Kidney (tissue), 14 donors: ENCODE results near the gene TMTC1. TPM values are rescaled to one million over a fixed set of nuclear protein-coding genes. Genes with fewer than 3 reads are reported as not detected.

Experiments used
- DNase-seq, 5 donors: peaks; one replicate each; pipeline ENCODE4 v3.0.0-alpha.2; 2013 to 2020
- FAIRE-seq: peaks from 2 replicates; lab custom pipeline; 2012; peaks lifted over from hg19 to GRCh38; lab: Jason Lieb, UNC
- H3K27ac ChIP-seq, 2 donors: one replicate each; pipeline ENCODE4 v1.7.0; 2013; ENCODE audit warnings: low read depth in 2 of 2, low read length in 2 of 2, inconsistent platforms in 1 of 2
- H3K27me3 ChIP-seq: one replicate; pipeline ENCODE4 v1.7.1; 2013; ENCODE audit warnings: low read length, inconsistent platforms; ENCODE audit not compliant: control insufficient read depth, insufficient read depth
- H3K36me3 ChIP-seq, 3 donors: one replicate each; pipeline versions ENCODE4 v1.7.0 to v1.7.1; 2013; ENCODE audit warnings: low read length in 3 of 3, control low read depth in 1 of 3, inconsistent platforms in 1 of 3; ENCODE audit not compliant: insufficient read depth in 3 of 3, control insufficient read depth in 2 of 3
- H3K4me1 ChIP-seq, 3 donors: one replicate each; pipeline versions ENCODE4 v1.7.0 to v1.7.1; 2013; ENCODE audit warnings: low read length in 3 of 3, inconsistent platforms in 1 of 3, low read depth in 1 of 3; ENCODE audit not compliant: control insufficient read depth in 2 of 3, insufficient read depth in 2 of 3
- H3K4me3 ChIP-seq, 3 donors: one replicate each; pipeline versions ENCODE4 v1.7.0 to v1.8.1; 2013; ENCODE audit warnings: low read length in 3 of 3, control low read depth in 1 of 3, inconsistent platforms in 1 of 3
- H3K9ac ChIP-seq, 3 donors: one replicate each; pipeline versions ENCODE4 v1.7.0 to v1.7.1; 2013; ENCODE audit warnings: low read length in 3 of 3, control low read depth in 1 of 3, inconsistent platforms in 1 of 3
- H3K9me3 ChIP-seq, 3 donors: one replicate each; pipeline versions ENCODE4 v1.7.0 to v1.7.1; 2013; ENCODE audit warnings: low read length in 3 of 3, control low read depth in 1 of 3, inconsistent platforms in 1 of 3; ENCODE audit not compliant: control insufficient read depth in 2 of 3, insufficient read depth in 1 of 3
- intact Hi-C: fragments of 100-400 bp; cut with DNase I; formaldehyde crosslinking; loops from one replicate; pipeline ENCODE4 v1.11.1; 2022
- polyA plus RNA-seq: library from polyadenylated mRNA; stranded (reverse); fragments of 350-450 nt; fragmentation: Illumina TruSeq; extraction: RNeasy Lipid Tissue Mini Kit (QIAGEN cat#74804); gene quantifications from one replicate; pipeline ENCODE4 v1.2.3, GENCODE V29; 2014; ENCODE audit warnings: low read depth, low replicate concordance; ENCODE audit not compliant: insufficient read depth
- total RNA-seq: library from RNA; stranded (reverse); fragmentation: NEBNext Ultra II Directional; extraction: Animal tissue kit (Norgen Biotek cat#: 25700); gene quantifications from one replicate; pipeline ENCODE4 v1.2.1, GENCODE V29; 2021
- TF ChIP-seq, protein P1 (sequence below): IDR thresholded peaks from 3 replicates; pipeline ENCODE4 v1.5.1; 2012; ENCODE audit warnings: mild to moderate bottlenecking, moderate library complexity, borderline replicate concordance; ENCODE audit not compliant: insufficient read depth; ENCODE audit errors: extremely low read depth
- donor health status: control.
- donor health status: control.
- donor health status: control.
- donor health status: control.
- donor health status: control.
- donor health status: DM: yes; HTN: yes; CAD: no.
- donor health status: Normal renal cell carcinoma (clear cell type).

The TMTC1 gene
- total and polyA plus RNA-seq, 2 donors from 2014 or later, result 10.9 to 58.8 TPM

DNA sequence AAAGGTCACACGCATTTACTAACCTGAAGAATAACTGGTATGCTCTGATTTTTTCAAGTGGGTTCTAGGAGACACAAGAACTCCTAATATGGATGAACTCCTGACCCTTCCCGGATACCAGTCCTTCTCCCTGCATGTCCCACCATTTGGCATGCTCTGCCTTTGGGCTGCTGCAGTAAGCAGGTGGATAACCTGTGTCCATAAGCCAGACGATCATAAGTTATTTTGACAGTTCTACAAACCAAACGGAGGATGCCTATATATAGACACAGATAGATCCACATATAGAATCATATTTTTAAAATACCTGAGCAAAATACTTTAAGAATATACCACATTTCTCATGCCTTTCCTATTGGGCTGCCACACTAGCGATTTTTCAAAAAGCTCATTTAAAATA lies 49.4 kb downstream of the TMTC1 start:
- TF ChIP-seq, protein P1, sequence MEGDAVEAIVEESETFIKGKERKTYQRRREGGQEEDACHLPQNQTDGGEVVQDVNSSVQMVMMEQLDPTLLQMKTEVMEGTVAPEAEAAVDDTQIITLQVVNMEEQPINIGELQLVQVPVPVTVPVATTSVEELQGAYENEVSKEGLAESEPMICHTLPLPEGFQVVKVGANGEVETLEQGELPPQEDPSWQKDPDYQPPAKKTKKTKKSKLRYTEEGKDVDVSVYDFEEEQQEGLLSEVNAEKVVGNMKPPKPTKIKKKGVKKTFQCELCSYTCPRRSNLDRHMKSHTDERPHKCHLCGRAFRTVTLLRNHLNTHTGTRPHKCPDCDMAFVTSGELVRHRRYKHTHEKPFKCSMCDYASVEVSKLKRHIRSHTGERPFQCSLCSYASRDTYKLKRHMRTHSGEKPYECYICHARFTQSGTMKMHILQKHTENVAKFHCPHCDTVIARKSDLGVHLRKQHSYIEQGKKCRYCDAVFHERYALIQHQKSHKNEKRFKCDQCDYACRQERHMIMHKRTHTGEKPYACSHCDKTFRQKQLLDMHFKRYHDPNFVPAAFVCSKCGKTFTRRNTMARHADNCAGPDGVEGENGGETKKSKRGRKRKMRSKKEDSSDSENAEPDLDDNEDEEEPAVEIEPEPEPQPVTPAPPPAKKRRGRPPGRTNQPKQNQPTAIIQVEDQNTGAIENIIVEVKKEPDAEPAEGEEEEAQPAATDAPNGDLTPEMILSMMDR, result no peak
- Histone ChIP-seq H3K9me3 (no peaks in the 10 kb centered on the region), H3K4me3 (no peak overlapping the region), H3K9ac (no peak overlapping the region), H3K27ac (no peak overlapping the region), H3K36me3 (no peaks in the 10 kb centered on the region), H3K4me1 (no peaks in the 10 kb centered on the region), H3K27me3 (no peaks in the 10 kb centered on the region)
- FAIRE-seq, result no peak
- no peak for DNase-seq
- intact Hi-C loops, result no loop called here

DNA sequence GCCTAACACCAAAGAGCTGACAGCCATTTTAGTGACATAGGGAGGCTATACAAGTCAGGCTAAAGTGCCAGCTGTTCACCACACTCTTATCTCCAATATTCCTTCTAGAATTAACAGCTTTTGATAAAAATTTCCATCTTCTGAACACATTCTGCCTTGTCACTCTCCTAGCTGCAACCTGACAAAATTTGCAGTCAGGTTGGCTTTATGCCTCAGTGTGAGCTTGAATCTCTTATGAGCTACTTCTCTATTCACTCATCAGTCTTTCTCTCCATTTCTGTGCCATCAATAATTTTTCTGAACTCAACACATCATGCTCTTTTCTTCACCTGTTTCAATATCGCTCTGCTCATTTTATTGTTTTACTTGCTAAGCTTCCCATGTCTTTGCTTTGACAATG lies 50.2 kb downstream of the TMTC1 start:
- H3K27me3 ChIP-seq, result no peaks in the 10 kb centered on the region
- intact Hi-C loops, result no loop called here
- DNase-seq (no peak), FAIRE-seq (no peak)
- H3K9ac ChIP-seq, result no peak overlapping the region
- no peak overlapping the region for H3K27ac ChIP-seq
- TF ChIP-seq, protein P1, result no peak
- H3K4me3 ChIP-seq, result no peak overlapping the region
- H3K9me3 ChIP-seq, result no peaks in the 10 kb centered on the region
- H3K4me1 ChIP-seq, result peaks cover 0 to under 1% (median 0%) of the 10 kb centered on the region in 3 donors
- H3K36me3 ChIP-seq, result no peaks in the 10 kb centered on the region

DNA sequence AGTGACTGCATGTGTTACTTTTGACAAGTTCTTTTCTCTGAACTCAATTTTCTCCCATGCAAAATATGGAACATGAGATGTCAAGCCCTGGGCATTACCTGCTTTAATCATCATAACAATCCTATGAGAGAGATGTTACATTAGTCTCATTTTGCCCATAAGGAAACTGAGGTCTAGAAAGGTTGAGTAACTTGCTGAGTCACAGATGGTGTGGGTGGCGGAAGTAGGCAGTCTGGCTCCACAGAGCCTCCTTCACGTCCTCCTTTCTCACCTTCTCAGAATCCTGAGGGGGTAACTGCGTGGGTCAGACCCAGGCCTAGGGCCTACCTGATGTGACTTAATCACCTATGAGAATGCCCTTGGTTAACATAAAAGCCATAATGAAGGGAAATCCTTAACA lies 50.7 kb downstream of the TMTC1 start:
- DNase-seq (no peak), FAIRE-seq (no peak)
- intact Hi-C loops, result no loop called here
- Histone ChIP-seq H3K9ac (no peak overlapping the region), H3K4me1 (peaks cover 0 to 5% (median 0%) of the 10 kb centered on the region in 3 donors), H3K36me3 (no peaks in the 10 kb centered on the region), H3K9me3 (no peaks in the 10 kb centered on the region), H3K27ac (no peak overlapping the region), H3K4me3 (no peak overlapping the region), H3K27me3 (no peaks in the 10 kb centered on the region)
- TF ChIP-seq, protein P1, result no peak

DNA sequence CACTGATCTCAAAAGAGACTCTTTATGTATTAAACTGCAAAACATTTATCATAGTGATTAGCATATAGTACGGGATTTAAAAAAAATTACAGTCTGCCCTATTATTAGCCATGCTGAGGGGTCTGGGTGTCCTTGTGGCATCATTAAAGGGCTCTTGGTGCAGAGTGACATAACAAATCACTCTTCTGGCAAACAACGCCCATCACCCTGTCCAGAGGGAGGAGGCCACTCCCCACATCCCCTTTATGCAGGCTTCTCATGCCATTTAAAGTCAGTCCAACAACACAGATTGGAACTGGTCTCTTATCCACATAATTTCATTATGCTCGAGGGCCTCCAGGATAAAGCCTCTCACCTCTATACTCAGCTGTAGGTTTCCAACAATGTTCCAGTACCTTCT lies 51.1 kb downstream of the TMTC1 start:
- Histone ChIP-seq H3K27ac (no peak overlapping the region), H3K4me1 (peaks cover 0 to 6% (median 0%) of the 10 kb centered on the region in 3 donors), H3K9me3 (no peaks in the 10 kb centered on the region), H3K4me3 (no peak overlapping the region), H3K36me3 (no peaks in the 10 kb centered on the region), H3K9ac (no peak overlapping the region), H3K27me3 (no peaks in the 10 kb centered on the region)
- TF ChIP-seq, protein P1, result no peak
- DNase-seq (no peak), FAIRE-seq (no peak)
- intact Hi-C loops, result no loop called here
